ENCODE measurements around the gene PPM1H.

PPM1H gene

GRCh38 chr12:62963486-62964041, 28.6 kb upstream of the PPM1H start:
- no peaks in the 10 kb centered on the region for H3K79me2 ChIP-seq (ENCODE audit: insufficient read depth, low read length)
- H4K20me1 ChIP-seq (ENCODE audit: insufficient read depth, low read length), result no peaks in the 10 kb centered on the region
- no peaks in the 10 kb centered on the region; the same call in 1 of the 2 replicates for H3K27me3 ChIP-seq (ENCODE audit: insufficient read depth, low read length)
- no peaks in the 10 kb centered on the region for H3K9me3 ChIP-seq (ENCODE audit: low read length)
- no peaks in the 10 kb centered on the region for H3K9me2 ChIP-seq (ENCODE audit: low read depth, low read length)
- no peak overlapping the region for H3K27ac ChIP-seq (ENCODE audit: low read depth, low read length, poor library complexity, severe bottlenecking)
- H3K4me3 ChIP-seq (ENCODE audit: low read depth, low read length, poor library complexity, severe bottlenecking), result no peak overlapping the region
- H3K36me3 ChIP-seq (ENCODE audit: insufficient read depth, low read length), result no peaks in the 10 kb centered on the region
- H3F3A ChIP-seq (ENCODE audit: insufficient read depth, low read length), result no peaks in the 10 kb centered on the region
- no peak overlapping the region for H2AFZ ChIP-seq (ENCODE audit: low read length)
- H3K4me1 ChIP-seq (ENCODE audit: insufficient read depth, low read length, severe bottlenecking), result no peaks in the 10 kb centered on the region
- H3K4me2 ChIP-seq (ENCODE audit: low read length), result no peak overlapping the region
- TF ChIP-seq CTCF (IDR thresholded peaks at IDR 0.05; ENCODE audit: low read length), result no peak
- no peak for TF ChIP-seq EZH2 (IDR thresholded peaks at IDR 0.05; ENCODE audit: borderline replicate concordance, low read length)
- no peak overlapping the region for H3K9ac ChIP-seq (ENCODE audit: low read length)

- Histone ChIP-seq H3F3A (ENCODE audit: insufficient read depth, low read length) (no peaks in the 10 kb centered on the region), H3K4me1 (ENCODE audit: insufficient read depth, low read length, severe bottlenecking) (no peaks in the 10 kb centered on the region), H3K9me2 (ENCODE audit: low read depth, low read length) (no peaks in the 10 kb centered on the region), H3K4me3 (ENCODE audit: low read depth, low read length, poor library complexity, severe bottlenecking) (no peak overlapping the region), H2AFZ (ENCODE audit: low read length) (no peak overlapping the region), H3K27me3 (ENCODE audit: insufficient read depth, low read length) (no peaks in the 10 kb centered on the region; the same call in 1 of the 2 replicates), H4K20me1 (ENCODE audit: insufficient read depth, low read length) (no peaks in the 10 kb centered on the region), H3K27ac (ENCODE audit: low read depth, low read length, poor library complexity, severe bottlenecking) (no peak overlapping the region), H3K79me2 (ENCODE audit: insufficient read depth, low read length) (no peaks in the 10 kb centered on the region), H3K36me3 (ENCODE audit: insufficient read depth, low read length) (no peaks in the 10 kb centered on the region), H3K9ac (ENCODE audit: low read length) (no peak overlapping the region), H3K4me2 (ENCODE audit: low read length) (no peak overlapping the region), H3K9me3 (ENCODE audit: low read length) (no peaks in the 10 kb centered on the region)
- TF ChIP-seq CTCF (IDR thresholded peaks at IDR 0.05; ENCODE audit: low read length), result no peak
- TF ChIP-seq EZH2 (IDR thresholded peaks at IDR 0.05; ENCODE audit: borderline replicate concordance, low read length), result no peak
Observed at GRCh38 chr12:62960324-62960723, 25.4 kb upstream of the PPM1H start.

- Histone ChIP-seq H3F3A (ENCODE audit: insufficient read depth, low read length) (no peaks in the 10 kb centered on the region), H3K4me1 (ENCODE audit: insufficient read depth, low read length, severe bottlenecking) (no peaks in the 10 kb centered on the region), H3K79me2 (ENCODE audit: insufficient read depth, low read length) (no peaks in the 10 kb centered on the region), H4K20me1 (ENCODE audit: insufficient read depth, low read length) (no peaks in the 10 kb centered on the region), H2AFZ (ENCODE audit: low read length) (no peak overlapping the region), H3K27ac (ENCODE audit: low read depth, low read length, poor library complexity, severe bottlenecking) (no peak overlapping the region), H3K4me2 (ENCODE audit: low read length) (no peak overlapping the region), H3K9ac (ENCODE audit: low read length) (no peak overlapping the region), H3K9me3 (ENCODE audit: low read length) (no peaks in the 10 kb centered on the region), H3K27me3 (ENCODE audit: insufficient read depth, low read length) (no peaks in the 10 kb centered on the region; the same call in 1 of the 2 replicates), H3K4me3 (ENCODE audit: low read depth, low read length, poor library complexity, severe bottlenecking) (no peak overlapping the region), H3K36me3 (ENCODE audit: insufficient read depth, low read length) (no peaks in the 10 kb centered on the region), H3K9me2 (ENCODE audit: low read depth, low read length) (no peaks in the 10 kb centered on the region)
- TF ChIP-seq EZH2 (IDR thresholded peaks at IDR 0.05; ENCODE audit: borderline replicate concordance, low read length) (no peak), CTCF (IDR thresholded peaks at IDR 0.05; ENCODE audit: low read length) (no peak)
Observed at GRCh38 chr12:62959745-62960144, 24.8 kb upstream of the PPM1H start.

Data from OCI-LY1 (cell line).